NCI-H2029 (cell line): ENCODE measurements around the gene SORL1.
"Not testable (repeated sequence)": the region's sequence is repeated elsewhere in the genome, so short reads cannot be mapped to it uniquely, and the experiment has no call there.

ENCODE experiments used
- DNase-seq: peaks from one replicate; lab custom pipeline; 2025; lab: John Stamatoyannopoulos, UW

The SORL1 gene

DNA sequence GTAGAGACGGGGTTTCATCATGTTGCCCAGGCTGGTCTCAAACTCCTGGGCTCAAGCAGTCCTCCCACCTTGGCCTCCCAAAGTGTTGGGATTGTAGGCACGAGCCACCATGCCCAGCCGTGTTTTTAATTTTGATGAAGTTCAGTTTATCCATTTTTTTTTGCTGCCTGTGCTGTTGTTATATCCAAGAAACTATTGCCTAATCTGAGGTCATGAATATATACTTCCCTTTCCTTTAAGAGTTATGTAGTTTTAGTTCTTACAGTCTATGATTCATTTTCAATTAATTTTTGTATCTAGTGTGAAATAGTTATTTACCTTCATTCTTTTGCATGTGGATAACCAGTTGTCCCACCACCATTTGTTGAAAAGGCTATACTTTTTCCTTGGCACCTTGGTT lies 50.9 kb downstream of the SORL1 start:
- no peak for DNase-seq

DNA sequence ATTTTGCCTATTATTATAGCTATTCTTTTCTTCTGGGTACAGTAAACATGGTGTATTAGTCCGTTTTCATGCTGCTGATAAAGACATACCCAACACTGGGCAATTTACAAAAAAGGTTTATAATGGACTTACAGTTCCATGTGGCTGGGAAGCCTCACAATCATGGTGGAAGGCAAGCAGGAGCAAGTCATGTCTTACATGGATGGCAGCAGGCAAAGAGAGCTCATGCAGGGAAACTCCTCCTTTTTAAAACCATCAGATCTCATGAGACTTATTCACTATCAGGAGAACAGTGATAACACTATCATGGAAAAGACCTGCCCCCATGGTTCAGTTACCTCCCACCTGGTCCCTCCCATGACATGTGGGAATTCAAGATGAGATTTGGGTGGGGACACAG lies 54.1 kb downstream of the SORL1 start:
- DNase-seq, result not testable (repeated sequence)

DNA sequence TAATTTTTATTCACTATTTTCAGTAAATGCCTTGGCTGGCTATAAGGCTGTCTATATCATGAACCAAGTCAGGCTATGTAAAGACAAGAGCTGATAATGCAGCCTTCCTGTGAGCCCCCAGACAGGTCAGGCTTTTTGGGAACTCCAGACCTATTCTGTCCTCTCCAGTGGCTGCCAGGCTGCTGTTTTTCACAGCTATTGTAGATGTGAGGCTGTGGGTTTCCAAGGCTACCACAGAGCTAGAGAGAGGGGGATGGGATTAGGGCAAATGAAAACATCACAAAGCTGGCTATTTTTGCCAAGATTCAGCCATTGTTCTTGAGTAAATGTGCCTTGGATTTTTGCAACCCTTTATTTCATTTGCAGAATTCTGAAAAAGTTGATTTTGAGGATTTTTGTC lies 56.3 kb downstream of the SORL1 start:
- DNase-seq, result no peak

DNA sequence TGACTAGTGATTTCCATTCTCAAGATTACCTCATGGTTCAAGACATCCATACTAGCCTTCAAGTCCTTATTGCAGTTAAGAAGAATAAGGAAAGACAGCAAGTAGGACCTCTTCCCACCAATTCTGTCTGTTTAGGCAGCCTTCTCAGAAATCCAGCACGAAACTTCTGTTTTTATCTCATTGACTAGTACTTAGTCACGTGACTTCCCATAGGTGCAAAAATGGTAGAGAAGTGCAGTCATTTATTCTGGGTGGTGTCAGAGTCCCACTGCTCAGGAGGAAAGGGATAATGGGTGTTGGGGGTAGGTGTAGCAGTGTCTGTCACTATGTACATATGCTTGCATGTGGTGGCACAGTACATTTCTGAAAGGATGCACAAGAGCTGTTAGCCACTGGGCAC lies 58.3 kb downstream of the SORL1 start:
- DNase-seq, result no peak

DNA sequence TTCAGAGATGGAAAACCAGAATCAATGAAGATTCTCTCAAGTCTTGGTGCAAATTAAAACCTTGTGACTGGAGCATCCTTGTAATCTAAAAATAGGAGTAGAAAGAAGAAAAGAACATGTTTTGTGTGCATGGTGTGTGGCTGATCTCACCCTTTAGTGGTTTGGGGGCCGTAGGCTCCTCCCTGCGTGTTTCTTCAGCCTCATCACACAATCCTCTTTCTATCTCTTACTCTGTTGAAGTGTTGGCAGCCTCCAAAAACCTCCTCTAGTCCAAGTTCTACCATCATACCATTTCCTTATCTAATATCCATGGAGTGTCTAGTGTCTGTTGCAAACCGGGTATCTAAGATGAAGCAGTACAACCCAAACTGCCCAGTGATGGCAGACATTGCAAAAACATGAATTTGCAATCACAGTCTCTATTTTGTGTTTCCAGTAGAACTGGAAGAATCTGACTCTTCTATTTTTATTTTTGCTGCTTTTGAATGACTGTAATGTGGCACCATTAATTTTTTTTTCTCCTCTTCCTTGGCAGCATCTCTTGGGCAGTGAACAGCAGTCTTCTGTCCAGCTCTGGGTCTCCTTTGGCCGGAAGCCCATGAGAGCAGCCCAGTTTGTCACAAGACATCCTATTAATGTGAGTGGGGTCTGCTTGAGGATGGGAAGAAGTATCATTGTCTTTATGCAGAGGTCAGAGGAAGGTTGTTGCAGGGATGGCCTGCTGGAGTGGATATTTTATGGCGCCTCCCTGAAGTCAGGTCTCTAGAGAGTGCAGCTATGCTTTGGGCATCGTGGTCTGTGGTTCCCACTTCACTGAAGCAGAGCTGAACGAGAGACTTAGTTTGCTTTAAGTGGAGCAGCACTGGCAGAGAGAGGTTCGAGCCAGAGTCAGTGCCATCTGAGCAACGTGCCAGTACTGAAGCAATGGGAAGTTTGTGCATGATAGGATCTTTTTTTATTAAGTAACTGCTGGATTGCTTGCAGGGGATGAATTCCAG lies 60.7 kb downstream of the SORL1 start:
- no peak for DNase-seq

DNA sequence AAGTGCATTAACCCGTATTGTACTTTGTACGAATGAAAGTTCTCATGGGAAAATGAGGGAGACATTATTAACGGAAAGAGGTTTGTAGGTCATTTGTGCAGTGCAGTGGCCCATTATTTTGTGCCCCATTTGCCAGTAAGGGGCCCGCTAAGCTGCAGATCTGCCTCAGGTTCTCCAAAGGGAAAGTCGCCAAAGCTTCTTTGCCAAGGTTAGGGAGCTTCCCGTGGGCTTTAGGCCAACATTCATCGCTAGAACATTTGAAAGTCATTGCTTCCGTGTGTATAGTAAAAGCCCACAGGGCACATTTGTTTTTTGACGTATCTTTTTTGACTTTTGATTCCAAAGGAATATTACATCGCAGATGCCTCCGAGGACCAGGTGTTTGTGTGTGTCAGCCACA lies 61.7 kb downstream of the SORL1 start:
- DNase-seq, result peak; percentile 36

DNA sequence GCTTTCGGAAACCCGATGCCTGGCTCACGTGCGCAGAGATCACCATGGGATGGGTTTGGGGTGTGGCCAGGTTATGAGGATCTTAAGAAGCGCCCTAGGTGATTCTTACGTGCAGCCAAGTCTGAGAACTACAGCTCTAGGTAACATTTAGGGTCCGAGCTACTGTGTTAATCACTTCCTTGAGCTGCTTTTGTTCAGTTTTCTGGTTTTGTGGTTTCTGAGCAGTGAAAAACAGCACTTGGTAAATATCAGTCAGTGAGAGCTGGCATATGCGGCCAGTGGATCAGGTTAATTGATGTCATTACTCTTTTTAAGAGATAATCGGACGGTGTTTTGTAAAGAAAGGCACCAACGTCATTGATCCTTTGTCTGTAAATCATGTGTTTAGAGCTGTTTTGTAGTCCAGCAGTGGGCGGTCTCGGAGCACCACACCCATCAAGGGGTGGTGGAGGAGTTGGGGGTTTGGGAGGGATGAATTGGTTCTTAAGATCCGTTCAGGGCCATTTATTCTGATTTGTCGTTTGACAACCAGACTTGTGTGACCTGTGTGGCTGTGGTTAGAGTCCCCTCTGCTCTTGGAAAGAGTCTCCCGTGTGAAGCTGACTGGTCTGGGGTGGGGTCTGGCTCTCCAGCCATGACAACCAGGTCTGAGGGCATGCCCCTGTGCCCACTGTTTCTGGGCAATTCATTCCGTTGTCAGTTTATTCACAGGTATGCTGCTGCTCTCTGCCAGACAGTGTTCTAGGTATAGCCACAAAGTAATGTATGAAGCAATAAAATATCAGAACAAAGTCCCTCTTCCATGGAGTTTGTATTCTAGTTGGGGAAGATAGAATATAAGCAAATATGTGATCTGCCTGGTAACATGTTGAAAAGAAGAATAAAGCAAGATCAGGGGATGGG lies 62.6 kb downstream of the SORL1 start:
- DNase-seq, result peak; percentile 89

DNA sequence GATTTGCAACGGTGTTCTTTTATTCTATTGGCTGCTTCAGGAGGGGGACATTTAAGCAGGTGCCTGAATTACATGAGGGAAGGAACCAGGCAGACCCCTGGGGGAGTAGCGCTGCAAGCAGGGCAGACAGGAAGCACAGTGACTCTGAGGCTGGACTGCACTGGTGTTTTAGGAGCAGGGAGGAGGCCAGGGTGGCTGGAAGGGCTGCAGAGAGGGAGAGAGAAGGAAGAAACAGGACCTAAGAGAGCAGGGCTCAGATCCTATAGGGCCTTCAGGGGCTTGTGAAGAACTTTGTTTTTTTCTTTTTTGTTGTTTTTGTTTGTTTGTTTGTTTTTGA lies 63.2 kb downstream of the SORL1 start:
- DNase-seq, result no peak

DNA sequence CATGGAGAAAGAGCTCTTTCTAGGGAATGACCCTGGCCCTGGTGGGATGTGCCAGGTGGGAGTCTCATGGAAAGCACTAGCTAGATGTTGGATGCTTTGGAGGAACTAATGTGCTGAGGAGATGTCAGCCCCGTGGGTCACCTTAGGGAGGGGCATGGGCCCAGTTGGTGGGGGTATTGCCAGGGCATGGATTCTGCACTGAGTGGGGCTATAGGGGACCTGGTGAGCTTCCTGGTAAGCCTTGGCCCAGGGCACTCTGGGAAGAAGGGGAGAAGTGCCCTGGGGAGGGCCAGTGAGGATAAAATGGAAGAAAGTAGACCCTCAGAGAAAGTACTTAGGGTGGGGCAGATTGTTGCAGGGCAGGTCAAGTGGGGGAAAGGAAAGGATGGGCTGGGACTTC lies 65.9 kb downstream of the SORL1 start:
- DNase-seq, result no peak

DNA sequence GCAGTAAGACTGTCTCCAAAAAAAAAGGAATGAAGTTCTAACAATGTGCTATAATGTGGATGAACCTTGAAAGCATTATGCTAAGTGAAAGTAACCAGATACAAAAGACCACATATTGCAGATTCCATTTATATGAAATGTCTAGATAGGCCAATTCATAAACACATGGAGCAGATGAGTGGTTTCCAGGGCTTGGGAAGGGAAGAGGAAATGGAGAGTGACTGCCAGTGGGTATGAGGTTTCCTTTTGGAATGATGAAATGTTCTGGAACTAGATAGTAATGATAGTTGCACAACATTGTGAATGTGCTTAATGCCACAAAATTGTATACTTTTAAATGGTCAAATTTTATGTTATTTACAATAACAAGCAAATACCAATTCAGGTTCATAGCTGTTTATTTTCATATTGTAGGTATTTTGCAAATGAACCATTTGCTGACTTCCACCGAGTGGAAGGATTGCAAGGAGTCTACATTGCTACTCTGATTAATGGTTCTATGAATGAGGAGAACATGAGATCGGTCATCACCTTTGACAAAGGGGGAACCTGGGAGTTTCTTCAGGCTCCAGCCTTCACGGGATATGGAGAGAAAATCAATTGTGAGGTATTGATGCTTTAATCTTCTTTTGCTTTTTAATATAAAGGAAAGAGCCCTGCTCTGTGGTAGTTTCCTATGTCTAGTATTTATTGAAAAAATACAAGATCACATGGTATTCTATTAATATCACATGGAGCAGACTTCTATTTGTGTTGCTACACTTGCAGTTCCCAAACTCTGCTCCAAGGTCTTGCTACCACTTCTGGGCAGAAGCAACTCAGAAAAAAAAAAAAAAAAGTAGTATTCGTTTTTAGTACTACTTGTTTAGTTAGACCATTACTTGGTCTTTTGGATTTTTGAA lies 68.4 kb downstream of the SORL1 start:
- no peak for DNase-seq

DNA sequence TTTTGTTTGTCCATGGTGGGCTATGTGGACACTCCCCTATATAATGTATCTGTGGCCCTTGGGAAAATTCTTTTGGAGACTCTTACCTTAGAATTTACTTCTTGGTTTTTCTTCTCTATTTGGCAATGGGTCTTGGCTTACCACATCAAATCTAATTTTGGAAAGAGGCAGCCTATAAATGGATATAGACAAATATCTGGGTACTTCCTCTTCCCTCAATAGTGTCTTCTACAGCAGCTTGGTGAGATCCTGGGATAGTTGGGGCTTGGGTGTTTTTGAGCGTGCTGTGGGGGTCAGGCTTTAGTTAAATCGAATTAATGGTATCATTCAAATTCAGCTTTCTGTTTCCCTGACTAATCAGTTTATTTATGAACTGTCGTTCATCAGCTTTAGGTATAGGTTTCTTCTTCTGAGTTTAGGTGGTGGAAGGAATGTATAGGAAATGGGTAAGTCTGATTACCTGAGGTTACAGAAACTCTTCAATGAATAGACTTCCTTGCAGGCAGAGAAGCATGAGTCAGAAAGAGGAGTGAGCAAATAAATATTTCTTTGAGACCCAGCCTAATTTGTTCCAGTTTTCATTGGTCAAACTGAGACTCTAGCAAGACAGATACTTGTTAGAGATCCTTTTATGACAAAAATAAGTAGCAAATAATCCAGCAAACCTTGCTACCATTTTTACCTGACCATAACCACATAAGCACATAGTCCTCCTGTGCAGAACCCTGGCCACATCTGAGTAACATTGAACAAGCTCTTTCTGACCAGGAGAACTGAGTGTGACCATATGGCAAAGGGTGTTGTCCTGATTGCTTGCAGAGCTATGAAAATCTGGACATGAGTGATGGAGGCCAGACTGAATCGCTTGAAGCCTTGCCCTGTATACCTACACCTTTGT lies 69.3 kb downstream of the SORL1 start:
- no peak for DNase-seq

DNA sequence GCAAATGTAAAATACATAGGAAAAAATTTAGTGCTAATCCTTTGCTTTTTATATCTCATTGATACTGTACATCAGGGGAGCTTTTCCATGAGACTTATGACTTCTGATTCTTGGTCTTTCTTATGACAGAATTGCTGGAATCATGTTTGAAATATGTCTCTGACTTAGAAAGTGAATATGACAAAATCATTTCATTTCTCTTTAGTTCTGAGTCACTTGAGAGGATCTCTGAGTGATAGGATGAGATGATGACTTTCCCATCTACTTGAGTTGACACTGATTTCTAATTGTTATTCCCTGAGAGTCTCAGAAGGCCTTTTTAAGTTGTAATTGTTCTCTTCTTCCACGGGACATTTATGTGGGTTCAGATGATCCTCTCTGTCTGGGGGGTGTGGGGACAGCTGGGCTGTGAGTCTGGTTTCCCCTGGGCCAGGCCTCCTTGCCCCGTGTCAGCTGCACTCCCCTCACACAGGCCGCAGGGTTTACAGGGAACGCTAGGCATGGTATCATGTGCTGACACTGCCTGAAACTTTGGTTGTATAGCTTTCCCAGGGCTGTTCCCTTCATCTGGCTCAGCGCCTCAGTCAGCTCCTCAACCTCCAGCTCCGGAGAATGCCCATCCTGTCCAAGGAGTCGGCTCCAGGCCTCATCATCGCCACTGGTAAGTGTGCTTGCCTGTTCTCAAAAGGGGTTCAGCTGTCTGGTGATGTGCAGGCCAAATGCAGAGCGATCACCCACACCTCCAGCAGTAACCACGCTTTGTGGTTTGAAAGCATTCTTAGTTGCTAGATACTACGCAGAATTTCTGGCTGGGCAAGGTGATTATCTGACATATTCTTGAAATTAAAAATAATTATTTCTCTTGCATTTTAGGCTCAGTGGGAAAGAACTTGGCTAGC lies 70.2 kb downstream of the SORL1 start:
- DNase-seq, result no peak

DNA sequence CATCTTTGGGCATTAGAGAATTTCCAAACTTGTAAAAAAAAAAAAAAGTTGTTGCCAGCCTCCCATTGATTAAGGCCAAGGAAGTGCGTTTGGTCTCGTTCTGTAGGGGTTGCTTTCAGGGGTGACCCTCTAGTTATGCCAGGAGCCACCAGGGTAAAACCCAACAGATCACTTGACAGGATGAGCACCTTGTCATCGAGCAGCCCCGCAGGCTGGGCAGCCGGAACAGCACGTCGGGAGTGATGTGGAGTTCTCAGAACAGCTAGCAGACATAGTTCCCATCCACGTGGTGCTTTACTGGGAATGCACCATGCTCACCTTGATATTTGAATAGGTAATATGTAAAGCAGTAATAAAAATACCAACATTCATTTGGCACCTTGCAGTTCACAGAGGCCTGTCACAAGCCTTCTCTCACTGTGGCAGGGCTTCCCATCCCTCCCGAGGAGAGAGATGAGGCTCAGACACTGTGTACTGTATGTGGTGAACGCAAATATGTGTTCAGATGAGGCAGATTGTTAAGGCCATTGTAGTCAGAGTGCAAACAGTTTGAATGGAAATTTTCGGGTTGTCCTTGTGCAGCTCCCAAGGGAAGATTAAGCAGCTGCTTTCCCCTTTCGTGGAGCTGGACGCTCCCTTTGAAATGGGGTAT lies 71.6 kb downstream of the SORL1 start:
- DNase-seq, result peak; percentile 75

DNA sequence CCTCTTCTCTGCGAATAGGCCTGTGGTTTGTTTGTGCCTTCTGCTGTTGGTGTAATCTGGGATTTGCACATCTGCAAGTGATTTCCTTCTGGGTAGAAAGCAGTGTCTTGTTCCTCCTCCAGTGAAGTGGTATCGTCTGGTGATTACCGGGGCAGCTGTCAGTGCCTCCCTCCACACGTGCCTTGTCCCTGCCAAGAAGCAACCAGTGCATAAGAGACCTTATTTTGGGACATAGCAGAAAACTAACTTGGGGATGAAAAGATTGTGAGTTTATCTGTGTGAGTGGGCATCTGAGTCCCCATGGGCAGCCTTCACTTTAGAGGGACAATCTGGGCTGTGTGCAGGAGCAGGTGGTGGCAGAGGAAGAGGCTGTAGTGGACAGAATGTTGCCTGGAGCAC lies 72.1 kb downstream of the SORL1 start:
- DNase-seq, result peak; percentile 75

DNA sequence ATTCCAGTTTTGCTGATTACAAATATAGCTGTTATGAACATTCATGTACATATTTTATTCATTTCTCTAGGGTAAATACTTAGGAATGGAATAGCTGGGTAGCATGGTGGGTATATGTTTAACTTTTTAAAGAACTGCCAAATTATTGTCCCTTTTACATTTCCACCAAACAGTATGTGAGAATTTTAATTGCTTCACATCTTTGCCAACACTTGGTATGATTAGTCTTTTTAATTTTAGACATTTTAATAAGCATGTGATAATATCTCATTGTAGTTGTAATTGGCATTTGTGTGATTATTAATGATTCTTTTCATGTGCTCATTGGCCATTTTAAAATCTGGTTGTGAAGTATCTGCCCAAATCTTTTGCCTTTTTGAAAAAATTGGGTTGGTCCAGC lies 73.3 kb downstream of the SORL1 start:
- no peak for DNase-seq

DNA sequence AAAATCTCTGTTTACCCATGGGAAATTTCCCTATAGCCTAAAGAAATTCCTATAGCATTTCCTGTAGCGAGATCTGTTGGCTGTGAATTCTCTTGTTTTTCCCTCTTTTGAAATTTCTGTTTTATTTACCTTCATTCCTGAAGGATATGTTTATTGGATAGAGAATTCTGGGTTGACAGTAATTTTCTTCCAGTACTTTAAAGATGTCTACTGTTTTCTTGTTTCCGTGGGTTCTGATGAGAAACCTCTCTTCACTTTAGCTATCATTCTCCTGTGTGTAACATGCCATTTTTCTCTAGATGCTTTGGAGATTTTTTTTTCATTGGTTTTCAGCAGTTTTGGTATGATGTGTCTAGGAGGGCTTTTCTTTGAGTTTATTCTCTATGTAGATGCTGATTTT lies 78.1 kb downstream of the SORL1 start:
- no peak for DNase-seq

DNA sequence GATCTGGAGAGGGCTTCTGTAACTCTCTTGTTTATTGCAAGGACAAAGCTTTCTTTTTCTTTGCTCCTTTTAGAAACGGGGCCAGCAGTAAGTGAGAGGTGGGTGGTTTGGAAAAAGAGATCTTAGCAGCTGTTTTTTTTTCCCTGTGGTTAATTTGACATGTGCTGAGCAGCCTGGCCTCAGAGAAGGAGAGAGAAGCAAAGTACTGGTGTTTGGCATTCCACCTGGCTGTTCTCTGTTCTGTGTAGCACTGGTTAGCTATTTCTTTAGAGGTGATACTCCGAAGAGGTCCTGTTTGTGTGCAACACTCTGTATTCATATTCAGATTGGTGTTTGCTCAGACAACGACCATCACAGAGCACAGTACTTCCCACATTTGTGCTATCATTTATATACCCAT lies 81.5 kb downstream of the SORL1 start:
- DNase-seq, result no peak

DNA sequence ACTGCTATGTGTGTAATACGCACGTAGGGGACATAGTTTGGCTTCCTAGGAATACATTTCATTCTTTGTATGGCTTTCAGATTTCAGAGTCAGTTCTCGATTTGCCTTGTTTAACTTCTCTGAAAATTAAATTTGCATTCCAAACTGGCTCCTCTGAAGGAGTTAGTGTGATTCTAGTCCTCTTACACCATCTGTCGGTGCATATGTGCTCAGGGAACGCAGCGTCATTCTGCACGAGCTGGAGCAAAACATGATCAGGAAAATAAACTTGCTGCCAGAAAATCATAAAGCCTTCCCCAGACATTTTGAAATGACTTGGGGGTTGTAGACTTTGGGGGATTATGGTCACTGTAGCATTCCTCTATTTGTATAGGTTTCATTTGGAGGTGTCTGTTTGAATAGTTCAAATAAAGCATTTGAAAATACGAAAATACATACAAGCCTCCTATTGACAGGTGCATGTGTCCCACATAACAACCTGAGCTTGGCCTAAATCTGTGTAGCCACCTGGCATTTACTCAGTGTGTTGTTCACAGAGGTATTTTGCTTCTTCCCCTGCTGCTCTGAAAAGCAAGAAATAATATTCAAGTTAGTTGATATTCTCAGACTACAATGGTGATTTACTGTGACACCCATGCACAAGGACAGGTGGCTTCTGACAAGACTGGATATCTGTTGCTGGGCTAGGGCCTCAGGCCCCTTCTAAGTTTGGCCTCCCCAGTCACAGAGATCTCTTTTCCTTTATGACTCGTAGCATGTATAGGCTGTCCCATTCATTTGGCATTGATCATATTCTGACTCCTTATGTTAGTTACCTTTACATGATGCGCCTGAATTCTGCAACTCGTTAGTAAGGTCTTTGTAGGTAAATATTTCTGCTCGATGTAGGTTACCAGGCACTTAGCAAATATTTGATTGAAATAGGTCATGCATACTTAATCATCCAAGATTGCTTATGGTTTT lies 82.3 kb downstream of the SORL1 start:
- no peak for DNase-seq
